NOMO-1 treated with dmso at 0.1 percent for 144 hours (cell line): ENCODE data around the gene SLC35F3.

ENCODE experiments used
- DNase-seq: peaks from one replicate; lab custom pipeline; 2025; ENCODE audit not compliant: unreplicated experiment; lab: John Stamatoyannopoulos, UW

SLC35F3 gene

DNA sequence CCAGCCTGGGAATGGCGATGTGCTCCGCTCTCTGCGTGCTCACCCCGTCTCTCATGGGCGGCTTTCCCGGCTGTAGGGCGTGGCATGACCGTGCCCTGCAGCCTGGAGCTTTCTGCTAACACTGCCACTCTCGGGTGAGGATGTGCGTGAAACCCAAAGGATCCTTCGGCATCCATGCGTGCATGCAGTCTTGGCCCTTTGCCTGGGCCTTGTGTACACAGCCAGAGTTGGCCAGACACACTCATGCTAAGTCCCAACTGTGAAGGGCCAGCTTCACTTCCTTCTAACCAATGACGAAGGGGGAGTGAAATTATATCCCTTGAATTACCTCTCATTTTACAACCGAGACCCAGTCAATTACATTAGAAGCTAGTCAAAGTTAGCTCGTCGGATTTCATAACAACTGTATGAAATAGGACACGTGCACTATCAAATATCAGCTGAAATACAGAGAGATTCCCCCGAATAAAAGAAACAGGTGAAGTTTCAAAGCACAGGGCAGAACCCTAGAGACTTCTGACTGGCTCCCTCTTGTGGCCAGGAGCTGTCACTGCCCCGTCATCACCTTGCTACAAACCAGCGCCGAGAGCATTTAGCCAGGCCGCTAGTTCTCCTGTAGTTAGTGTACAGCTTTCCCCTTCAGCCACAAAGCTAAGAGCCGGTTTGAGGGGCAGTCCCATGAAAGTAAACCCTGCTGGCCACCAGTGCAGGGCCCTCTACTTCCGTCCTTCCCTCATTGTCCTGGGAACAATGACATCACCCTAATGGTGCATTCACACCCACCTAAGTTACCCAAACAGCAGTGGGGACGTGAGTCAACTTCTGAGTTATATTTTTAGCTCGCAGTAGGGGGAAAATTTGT, 405.4 kb downstream of the SLC35F3 start:
- peak; percentile 26 for DNase-seq

DNA sequence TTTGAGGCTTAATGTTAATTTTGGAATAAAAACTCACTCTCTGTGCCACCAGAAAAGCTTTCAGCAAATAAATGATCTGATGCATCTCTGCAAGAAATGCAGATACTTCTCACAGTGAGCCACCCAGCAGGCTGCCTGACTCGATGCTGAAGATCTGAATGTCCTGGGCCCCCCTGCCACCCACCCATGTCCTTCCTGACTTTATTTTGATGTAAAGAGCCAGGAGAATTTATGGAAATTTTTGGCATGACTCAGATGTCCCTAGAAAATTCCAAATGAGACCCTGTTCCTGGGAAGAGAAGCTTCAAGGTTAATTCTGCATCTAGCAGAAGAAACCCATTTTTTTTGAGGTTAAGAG, 406.0 kb downstream of the SLC35F3 start:
- no peak for DNase-seq

GRCh38 chr1:234311414-234311813, 406.9 kb downstream of the SLC35F3 start:
- DNase-seq, result no peak

- DNase-seq, result no peak
Measured at GRCh38 chr1:234313171-234313570, 408.7 kb downstream of the SLC35F3 start.

DNA sequence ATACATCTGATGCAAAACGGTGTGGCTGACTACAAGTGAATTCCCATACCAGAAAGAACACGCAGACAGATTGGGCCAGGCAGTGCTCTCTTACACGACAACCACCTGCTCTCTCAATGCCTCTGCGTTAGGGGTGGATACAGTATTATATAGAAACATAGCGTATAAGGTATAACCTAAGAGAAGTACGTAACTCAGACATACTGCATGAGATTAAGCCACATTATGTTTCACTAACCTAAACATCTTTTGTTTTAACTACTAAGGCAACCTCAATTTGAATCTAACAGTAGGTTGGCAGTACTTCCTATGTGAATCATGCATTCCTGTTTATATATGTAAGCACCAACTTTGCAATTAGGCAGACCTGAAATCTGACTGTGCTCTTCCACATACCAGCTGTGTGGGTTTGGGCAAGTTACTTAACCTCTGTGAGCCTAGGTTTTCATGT, 410.6 kb downstream of the SLC35F3 start:
- DNase-seq, result peak; percentile 41

GRCh38 chr1:234315588-234315987, 411.1 kb downstream of the SLC35F3 start:
- no peak for DNase-seq

GRCh38 chr1:234316486-234316885, 412.0 kb downstream of the SLC35F3 start:
- DNase-seq, result no peak

DNA sequence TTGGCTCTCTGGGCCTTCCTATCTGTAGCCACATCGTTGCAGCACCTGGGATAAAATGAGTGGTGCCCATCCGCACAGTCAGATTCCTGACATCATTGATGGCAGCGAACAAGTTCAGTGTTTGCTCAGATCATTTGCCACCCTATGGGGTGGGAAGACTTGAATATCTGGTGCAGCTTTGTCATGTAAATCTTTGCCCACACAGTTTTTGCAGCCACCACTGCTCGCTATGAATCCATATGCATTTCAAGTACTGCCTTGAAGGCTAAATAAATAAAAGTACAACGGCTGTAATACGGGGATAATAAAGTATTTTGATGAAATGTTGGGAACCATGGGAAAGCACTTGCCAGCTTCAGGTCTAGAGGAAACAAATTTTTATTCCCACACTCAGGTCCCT, 412.5 kb downstream of the SLC35F3 start:
- DNase-seq, result no peak

GRCh38 chr1:234320069-234320468, 415.6 kb downstream of the SLC35F3 start:
- no peak for DNase-seq

GRCh38 chr1:234320549-234320948, 416.1 kb downstream of the SLC35F3 start:
- DNase-seq, result no peak

DNA sequence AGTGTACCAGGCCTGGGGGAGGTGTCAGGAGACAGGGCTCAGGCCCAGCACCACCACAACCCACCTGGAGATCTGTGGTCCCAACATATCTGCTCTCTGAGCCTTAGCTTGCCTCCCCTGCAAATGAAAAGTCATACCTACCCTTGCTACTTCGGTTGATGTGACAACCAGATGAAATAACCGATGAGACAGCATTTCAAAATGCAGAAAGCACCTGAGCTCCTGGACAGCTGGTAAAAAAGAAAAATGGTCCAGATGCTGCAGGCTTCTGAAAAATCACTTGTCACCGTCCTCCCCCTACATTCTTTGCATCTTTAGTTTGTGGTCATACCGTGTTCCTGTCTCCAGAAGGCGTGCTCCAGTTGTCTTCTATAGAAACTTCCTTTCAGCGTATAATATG, 416.8 kb downstream of the SLC35F3 start:
- DNase-seq, result no peak

- DNase-seq, result no peak
Measured at GRCh38 chr1:234322097-234322496, 417.6 kb downstream of the SLC35F3 start.

GRCh38 chr1:234322979-234323378, 418.5 kb downstream of the SLC35F3 start:
- DNase-seq, result peak; percentile 44

GRCh38 chr1:234324821-234325220, 420.3 kb downstream of the SLC35F3 start:
- no peak for DNase-seq

DNA sequence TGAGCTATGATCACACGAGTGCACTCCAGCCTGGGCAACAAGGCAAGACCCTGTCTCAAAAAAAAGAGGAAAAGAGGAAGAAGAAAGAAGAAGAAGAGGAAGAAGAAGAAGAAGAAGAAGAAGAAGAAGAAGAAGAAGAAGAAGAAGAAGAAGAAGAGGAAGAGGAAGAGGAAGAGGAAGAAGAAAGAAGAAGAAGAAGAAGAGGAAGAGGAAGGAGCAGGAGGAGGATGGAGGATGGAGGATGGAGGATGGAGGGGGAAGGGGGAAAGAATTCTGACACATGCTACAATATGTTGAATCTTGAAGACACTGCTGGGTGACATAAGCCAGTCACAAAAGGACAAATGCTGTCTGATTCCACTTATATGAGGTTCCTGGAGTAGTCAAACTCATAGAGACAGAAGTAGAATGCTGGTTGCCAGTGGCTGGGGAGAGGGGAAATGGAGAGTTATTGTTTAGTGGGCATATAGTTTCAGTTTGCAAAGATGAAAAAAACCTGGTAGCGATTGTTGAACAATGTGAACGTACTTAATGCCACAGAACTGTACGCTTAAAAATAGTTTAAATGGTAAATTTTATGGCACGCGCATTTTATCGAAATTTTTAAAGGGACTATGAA, 421.5 kb downstream of the SLC35F3 start:
- DNase-seq, result no peak

GRCh38 chr1:234326497-234327366, 422.3 kb downstream of the SLC35F3 start:
- peak; percentile 62 for DNase-seq

DNA sequence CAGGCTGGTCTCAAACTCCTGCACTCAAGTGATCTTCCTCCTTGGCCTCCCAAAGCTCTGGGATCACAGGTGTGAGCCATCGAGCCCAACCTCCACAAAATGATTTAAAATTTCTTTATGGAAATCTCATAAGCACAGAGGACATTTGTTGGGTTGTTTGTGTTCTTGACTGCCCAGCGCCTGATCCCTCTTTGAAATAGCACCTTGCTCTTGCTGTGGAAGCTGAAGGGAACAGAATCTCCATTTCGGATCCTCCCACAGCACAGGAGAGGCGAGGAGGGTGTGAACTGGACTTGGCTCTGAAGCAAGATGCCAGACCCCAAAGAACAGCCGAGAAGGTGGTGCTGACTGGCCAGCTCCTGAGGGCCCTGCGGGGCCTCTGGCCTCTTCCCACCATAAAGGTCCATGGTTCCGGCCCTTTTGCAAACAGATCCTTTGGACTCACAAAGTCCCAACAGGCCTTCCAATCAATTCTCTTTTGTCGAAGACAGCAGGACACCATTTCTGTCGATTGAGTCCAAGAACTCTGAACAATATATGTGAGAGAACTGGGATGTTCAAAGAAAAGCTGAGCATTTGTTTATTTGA, 423.2 kb downstream of the SLC35F3 start:
- no peak for DNase-seq

DNA sequence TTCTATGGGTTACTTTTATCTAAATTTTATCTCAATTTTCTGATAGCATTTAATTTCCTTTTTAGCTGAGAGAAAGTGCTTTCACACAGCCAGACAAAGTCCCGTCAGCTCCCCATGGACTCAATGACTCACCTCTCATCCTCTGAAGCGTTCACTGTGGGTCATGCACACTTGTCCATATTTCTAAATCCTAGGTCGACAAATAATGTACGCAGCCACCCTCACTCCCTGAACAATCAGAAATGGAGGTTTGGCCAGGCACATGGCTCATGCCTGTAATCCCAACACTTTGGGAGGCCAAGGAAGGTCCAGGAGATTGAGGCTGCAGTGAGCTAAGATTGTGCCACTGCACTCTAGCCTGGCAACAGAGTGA, 426.4 kb downstream of the SLC35F3 start:
- no peak for DNase-seq

DNA sequence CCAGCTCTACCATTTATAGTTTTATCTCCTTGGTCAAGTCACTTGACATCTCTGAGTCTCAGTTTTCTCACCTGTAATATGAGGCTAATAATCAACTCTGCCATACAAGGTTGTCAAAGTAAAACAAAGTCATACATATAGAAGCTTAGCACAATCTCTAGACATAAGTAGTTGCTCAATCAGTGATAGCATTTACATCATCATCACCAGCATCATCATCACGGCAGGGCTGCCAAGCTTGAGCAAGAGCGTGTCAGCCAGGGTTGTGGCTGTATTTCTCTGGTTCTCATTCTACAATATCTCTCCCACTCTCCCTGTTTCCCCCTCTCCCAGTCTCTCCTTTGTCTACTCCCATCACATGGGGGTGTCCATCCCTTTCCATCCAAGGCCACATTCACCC, 427.0 kb downstream of the SLC35F3 start:
- DNase-seq, result peak; percentile 69

- no peak for DNase-seq
Measured at GRCh38 chr1:234336359-234336758, 431.9 kb downstream of the SLC35F3 start.

DNA sequence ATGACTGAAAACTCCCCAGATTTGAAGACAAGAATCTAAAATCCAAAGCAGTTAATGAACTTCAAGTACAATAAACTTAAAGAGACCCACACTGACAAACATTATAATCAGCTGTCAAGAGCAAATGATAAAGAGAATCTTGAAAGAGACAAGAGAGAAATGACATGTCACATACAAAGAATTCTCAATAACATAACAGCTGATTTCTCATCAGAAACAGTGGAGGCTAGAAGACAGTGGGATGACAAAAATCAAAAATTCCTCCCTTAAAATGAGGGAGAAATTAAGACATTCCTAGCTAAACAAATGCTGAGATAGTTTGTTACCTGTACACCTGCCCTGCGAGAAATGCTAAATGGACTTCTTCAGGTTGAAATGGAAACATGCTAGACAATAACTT, 432.8 kb downstream of the SLC35F3 start:
- no peak for DNase-seq
